B cell (primary cell): ENCODE results near the gene NELL1.

ENCODE experiments used
- EZH2 ChIP-seq: IDR thresholded peaks from 2 replicates; pipeline ENCODE4 v1.6.1; 2012; ENCODE audit warnings: borderline replicate concordance, low read depth, mild to moderate bottlenecking, moderate library complexity, low read length; ENCODE audit not compliant: insufficient read depth, poor library complexity, severe bottlenecking
- TF ChIP-seq, protein P1 (sequence below): fragments of 200-600 bp; IDR thresholded peaks from one replicate; pipeline ENCODE4 v1.8.0; 2022; ENCODE audit warnings: antibody characterized with exemption, mild to moderate bottlenecking

DNA sequence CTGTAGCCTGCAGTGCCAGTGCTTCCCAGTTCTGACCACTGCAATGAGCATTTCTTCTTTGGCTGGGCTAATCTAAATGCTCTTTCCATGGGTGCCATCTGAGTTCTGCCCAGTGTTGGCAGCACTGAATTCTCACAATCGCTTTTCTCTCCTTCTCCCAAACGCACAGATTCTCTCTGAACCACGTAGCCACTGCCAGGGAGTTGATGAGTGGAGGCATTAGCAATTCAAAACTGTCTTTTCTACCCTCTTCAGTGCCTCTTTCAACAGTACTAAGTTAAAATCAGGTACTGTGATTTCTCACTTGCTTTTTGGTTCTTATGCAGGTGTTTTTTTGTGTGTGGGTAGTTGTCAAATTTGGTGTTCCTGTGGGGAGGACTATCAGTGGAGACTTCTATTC, 778.5 kb downstream of the NELL1 start:
- TF ChIP-seq, protein P1, sequence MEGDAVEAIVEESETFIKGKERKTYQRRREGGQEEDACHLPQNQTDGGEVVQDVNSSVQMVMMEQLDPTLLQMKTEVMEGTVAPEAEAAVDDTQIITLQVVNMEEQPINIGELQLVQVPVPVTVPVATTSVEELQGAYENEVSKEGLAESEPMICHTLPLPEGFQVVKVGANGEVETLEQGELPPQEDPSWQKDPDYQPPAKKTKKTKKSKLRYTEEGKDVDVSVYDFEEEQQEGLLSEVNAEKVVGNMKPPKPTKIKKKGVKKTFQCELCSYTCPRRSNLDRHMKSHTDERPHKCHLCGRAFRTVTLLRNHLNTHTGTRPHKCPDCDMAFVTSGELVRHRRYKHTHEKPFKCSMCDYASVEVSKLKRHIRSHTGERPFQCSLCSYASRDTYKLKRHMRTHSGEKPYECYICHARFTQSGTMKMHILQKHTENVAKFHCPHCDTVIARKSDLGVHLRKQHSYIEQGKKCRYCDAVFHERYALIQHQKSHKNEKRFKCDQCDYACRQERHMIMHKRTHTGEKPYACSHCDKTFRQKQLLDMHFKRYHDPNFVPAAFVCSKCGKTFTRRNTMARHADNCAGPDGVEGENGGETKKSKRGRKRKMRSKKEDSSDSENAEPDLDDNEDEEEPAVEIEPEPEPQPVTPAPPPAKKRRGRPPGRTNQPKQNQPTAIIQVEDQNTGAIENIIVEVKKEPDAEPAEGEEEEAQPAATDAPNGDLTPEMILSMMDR, result no peak
- no peak for TF ChIP-seq EZH2
